ENCODE data around the gene TTLL11.
"Not testable (repeated sequence)": the region's sequence is repeated elsewhere in the genome, so short reads cannot be mapped to it uniquely, and the experiment has no call there.

DNA sequence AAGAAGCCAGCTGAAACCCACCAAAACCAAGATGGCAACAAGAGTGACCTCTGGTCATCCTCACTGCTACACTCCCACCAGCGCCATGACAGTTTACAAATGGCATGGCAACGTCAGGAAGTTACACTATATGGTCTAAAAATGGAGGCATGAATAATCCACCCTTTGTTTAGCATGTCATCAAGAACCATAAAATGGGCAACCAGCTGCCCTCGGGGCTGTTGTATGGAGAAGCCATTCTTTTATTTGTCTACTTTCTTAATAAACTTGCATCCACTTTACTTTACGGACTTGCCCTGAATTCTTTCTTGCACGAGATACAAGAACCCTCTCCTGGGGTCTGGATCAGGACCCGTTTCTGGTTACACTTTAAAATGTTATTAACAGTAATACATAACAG is 92.6 kb downstream of the TTLL11 start:
- TF ChIP-seq, protein P1, sequence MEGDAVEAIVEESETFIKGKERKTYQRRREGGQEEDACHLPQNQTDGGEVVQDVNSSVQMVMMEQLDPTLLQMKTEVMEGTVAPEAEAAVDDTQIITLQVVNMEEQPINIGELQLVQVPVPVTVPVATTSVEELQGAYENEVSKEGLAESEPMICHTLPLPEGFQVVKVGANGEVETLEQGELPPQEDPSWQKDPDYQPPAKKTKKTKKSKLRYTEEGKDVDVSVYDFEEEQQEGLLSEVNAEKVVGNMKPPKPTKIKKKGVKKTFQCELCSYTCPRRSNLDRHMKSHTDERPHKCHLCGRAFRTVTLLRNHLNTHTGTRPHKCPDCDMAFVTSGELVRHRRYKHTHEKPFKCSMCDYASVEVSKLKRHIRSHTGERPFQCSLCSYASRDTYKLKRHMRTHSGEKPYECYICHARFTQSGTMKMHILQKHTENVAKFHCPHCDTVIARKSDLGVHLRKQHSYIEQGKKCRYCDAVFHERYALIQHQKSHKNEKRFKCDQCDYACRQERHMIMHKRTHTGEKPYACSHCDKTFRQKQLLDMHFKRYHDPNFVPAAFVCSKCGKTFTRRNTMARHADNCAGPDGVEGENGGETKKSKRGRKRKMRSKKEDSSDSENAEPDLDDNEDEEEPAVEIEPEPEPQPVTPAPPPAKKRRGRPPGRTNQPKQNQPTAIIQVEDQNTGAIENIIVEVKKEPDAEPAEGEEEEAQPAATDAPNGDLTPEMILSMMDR (IDR thresholded peaks at IDR 0.05), result not testable (repeated sequence)
- not testable (repeated sequence) for TF ChIP-seq POLR2AphosphoS5, POLR2A (IDR thresholded peaks at IDR 0.05)

Data from prostate gland (tissue), 2 donors.